ENCODE results near the gene SAPCD2.

The SAPCD2 gene

DNA sequence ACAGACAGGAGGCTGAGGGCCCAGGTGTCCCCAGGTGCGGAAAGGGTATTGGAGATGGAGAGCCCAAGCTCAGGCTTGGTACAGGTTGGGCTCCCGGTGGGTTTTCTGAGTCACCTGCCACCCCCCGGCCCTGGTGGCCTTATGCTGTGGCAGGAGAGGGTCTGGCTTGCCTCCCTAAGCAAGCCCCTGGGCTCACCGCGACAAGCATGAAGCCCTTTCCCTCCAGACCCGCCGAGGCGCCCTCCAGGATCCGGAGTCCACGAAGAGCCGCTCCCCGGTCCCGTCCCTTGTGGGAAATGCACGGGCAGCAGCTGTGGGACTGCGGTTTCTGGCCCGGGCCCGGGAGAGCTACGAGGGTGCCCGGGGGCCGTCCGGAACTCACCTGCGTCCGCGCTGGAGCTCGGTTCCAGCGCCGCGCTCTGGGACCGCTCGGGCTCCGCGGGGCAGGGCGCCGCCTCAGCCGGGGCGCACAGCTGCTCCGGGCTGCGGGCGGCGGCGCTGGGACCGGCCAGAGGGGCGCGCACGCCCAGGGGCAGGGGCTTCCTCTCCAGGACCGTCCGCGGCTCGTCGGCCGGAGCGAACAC, 757 bp downstream of the SAPCD2 start (continued):
- TF ChIP-seq PATZ1 (tag by site-specific recombination; IDR thresholded peaks at IDR 0.05) (peak; percentile 8; the same call in 1 of the 2 replicates), ZEB2 (tag by site-specific recombination; IDR thresholded peaks at IDR 0.05) (peak; percentile 42; the same call in 1 of the 2 replicates), CTCF (tag by site-specific recombination; IDR thresholded peaks at IDR 0.05) (no peak)
- TF ChIP-seq, protein P1, sequence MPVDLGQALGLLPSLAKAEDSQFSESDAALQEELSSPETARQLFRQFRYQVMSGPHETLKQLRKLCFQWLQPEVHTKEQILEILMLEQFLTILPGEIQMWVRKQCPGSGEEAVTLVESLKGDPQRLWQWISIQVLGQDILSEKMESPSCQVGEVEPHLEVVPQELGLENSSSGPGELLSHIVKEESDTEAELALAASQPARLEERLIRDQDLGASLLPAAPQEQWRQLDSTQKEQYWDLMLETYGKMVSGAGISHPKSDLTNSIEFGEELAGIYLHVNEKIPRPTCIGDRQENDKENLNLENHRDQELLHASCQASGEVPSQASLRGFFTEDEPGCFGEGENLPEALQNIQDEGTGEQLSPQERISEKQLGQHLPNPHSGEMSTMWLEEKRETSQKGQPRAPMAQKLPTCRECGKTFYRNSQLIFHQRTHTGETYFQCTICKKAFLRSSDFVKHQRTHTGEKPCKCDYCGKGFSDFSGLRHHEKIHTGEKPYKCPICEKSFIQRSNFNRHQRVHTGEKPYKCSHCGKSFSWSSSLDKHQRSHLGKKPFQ (tag by site-specific recombination; IDR thresholded peaks at IDR 0.05) = no peak

GRCh38 chr9:137068539-137069507, 1.5 kb downstream of the SAPCD2 start:
- peak overlapping the region; percentile 31; the same call in 1 of the 2 replicates for H3K27ac ChIP-seq (ENCODE audit: extremely low read depth, low read depth, low read length)
- TF ChIP-seq GLIS2 (tag by site-specific recombination; IDR thresholded peaks at IDR 0.05) (peak; percentile 40), HOXA7 (CRISPR knock-in tag; IDR thresholded peaks at IDR 0.05; ENCODE audit: borderline replicate concordance) (no peak), ZNF600 (tag by site-specific recombination; IDR thresholded peaks at IDR 0.05) (peak; percentile 86), KLF10 (tag by site-specific recombination; IDR thresholded peaks at IDR 0.05) (0 out of 2 replicates have a peak, but pooled peaks have one; percentile 9), PATZ1 (tag by site-specific recombination; IDR thresholded peaks at IDR 0.05) (peak; percentile 40; the same call in 1 of the 2 replicates), ZXDB (tag by site-specific recombination; IDR thresholded peaks at IDR 0.05) (no peak)
- TF ChIP-seq, protein P2, sequence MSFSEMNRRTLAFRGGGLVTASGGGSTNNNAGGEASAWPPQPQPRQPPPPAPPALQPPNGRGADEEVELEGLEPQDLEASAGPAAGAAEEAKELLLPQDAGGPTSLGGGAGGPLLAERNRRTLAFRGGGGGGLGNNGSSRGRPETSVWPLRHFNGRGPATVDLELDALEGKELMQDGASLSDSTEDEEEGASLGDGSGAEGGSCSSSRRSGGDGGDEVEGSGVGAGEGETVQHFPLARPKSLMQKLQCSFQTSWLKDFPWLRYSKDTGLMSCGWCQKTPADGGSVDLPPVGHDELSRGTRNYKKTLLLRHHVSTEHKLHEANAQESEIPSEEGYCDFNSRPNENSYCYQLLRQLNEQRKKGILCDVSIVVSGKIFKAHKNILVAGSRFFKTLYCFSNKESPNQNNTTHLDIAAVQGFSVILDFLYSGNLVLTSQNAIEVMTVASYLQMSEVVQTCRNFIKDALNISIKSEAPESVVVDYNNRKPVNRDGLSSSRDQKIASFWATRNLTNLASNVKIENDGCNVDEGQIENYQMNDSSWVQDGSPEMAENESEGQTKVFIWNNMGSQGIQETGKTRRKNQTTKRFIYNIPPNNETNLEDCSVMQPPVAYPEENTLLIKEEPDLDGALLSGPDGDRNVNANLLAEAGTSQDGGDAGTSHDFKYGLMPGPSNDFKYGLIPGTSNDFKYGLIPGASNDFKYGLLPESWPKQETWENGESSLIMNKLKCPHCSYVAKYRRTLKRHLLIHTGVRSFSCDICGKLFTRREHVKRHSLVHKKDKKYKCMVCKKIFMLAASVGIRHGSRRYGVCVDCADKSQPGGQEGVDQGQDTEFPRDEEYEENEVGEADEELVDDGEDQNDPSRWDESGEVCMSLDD (tag by site-specific recombination; IDR thresholded peaks at IDR 0.05) = 0 out of 2 replicates have a peak, but pooled peaks have one; percentile 19
- H3K4me1 ChIP-seq (ENCODE audit: control insufficient read depth, insufficient read depth, low read length) = peaks cover 10% of the 10 kb centered on the region; the same call in 1 of the 2 replicates
- peaks cover 0 to 17% of the 10 kb centered on the region in 2 experiments; a peak in 1 of 3 replicates for H3K36me3 ChIP-seq (ENCODE audit: control insufficient read depth in 2 of 2, insufficient read depth in 1 of 2, low read length in 2 of 2)
- no peaks in the 10 kb centered on the region for H3K9me3 ChIP-seq (ENCODE audit: control insufficient read depth, insufficient read depth, low read depth, low read length)
- H3K4me3 ChIP-seq (ENCODE audit: low read depth, low read length) = no peak overlapping the region
- POLR2A ChIA-PET = interaction anchor here (0.6 to 9.1 kb wide), 11 partner anchors 9 to 354 kb away, joined by 3 to 137 read pairs (median 6); partner anchors contain the start of genes ENTPD2, EXD3, MAN1B1 and NOXA1
- CTCF ChIA-PET = interaction anchor here (0.6 to 11.3 kb wide), 32 partner anchors 8 to 947 kb away, joined by 3 to 237 read pairs (median 5); partner anchors contain the start of genes ABCA2, CYSRT1, ENTPD2 and MAN1B1
